Measurements from ENCODE around the gene HSPBAP1. TPM values are rescaled to one million over a fixed set of nuclear protein-coding genes. Genes with fewer than 3 reads are reported as not detected.

Gene HSPBAP1
- total RNA-seq, 1 experiment from 2014 or later: 9.8 TPM

- Histone ChIP-seq H3K79me2 (ENCODE audit: insufficient read depth, low read length) (no peaks in the 10 kb centered on the region), H3K23me2 (ENCODE audit: insufficient read length, low read depth, low read length, poor library complexity, severe bottlenecking) (no peaks in the 10 kb centered on the region), H3K56ac (ENCODE audit: insufficient read length, low read depth, low read length) (no peak overlapping the region), H3K27ac (ENCODE audit: insufficient read length, low read depth, low read length) (no peak overlapping the region), H3T11ph (ENCODE audit: low read length) (no peak overlapping the region), H4K91ac (ENCODE audit: insufficient read length, low read depth, low read length) (no peak overlapping the region), H2BK120ac (ENCODE audit: low read depth, low read length, poor library complexity, severe bottlenecking) (no peak overlapping the region), H2BK12ac (ENCODE audit: insufficient read length, low read depth, low read length) (no peak overlapping the region), H2BK20ac (ENCODE audit: low read depth, low read length, poor library complexity, severe bottlenecking) (no peak overlapping the region), H3K18ac (ENCODE audit: insufficient read length, low read depth, low read length) (no peak overlapping the region), H3K4me2 (ENCODE audit: insufficient read depth, insufficient read length, low read length) (no peak overlapping the region), H3K9me3 (ENCODE audit: control insufficient read depth, low read depth, low read length) (no peaks in the 10 kb centered on the region), H3K4me1 (ENCODE audit: insufficient read depth, low read length) (no peaks in the 10 kb centered on the region), H3K4ac (ENCODE audit: low read depth, low read length) (no peak overlapping the region), H3K27me3 (ENCODE audit: insufficient read depth, low read length) (no peaks in the 10 kb centered on the region), H2AK5ac (ENCODE audit: insufficient read length, low read length) (no peak overlapping the region), H3K79me1 (ENCODE audit: insufficient read depth, low read depth, low read length, poor library complexity, severe bottlenecking) (no peaks in the 10 kb centered on the region), H3K9ac (ENCODE audit: extremely low read depth, insufficient read length, low read length) (no peak overlapping the region), H4K5ac (ENCODE audit: insufficient read length, low read depth, low read length) (no peak overlapping the region), H2AFZ (ENCODE audit: low read length) (no peak overlapping the region), H3K14ac (ENCODE audit: insufficient read depth, low read length) (no peak overlapping the region), H3K23ac (ENCODE audit: insufficient read length, low read depth, low read length) (no peak overlapping the region), H4K20me1 (ENCODE audit: control insufficient read depth, insufficient read depth, insufficient read length) (no peaks in the 10 kb centered on the region), H4K8ac (replicated peaks; ENCODE audit: insufficient read length, low read depth, low read length) (no peak overlapping the region), H2BK15ac (ENCODE audit: low read depth, low read length) (no peak overlapping the region), H2BK5ac (ENCODE audit: insufficient read length, low read length) (no peak overlapping the region)
- Mint-ChIP-seq H3K4me3 (no peak overlapping the region), H3K36me3 (ENCODE audit: insufficient read depth in 1 of 3, low read depth in 3 of 3) (peaks cover 0 to 12% (median 0%) of the 10 kb centered on the region in 3 experiments; a peak in 2 of 7 replicates), H3K9me3 (no peaks in the 10 kb centered on the region), H3K27ac (no peak overlapping the region), H3K4me1 (no peaks in the 10 kb centered on the region), H3K27me3 (ENCODE audit: low read depth) (no peaks in the 10 kb centered on the region)
- DNase-seq: no peak
- TF ChIP-seq CTCF (conservative IDR thresholded peaks at IDR 0.05): no peak
These were observed 97.6 kb downstream of the HSPBAP1 start for GRCh38 chr3:122695927-122696561.

All from H9 (cell line).